Transverse colon (tissue), 4 donors: ENCODE results near the gene EXD3. TPM values are rescaled to one million over a fixed set of nuclear protein-coding genes. Genes with fewer than 3 reads are reported as not detected.

Experiments
- DNase-seq: peaks from one replicate; pipeline ENCODE4 v3.0.0-alpha.2; 2019
- H3K27ac ChIP-seq, 4 donors: fragments of 200-600 bp; sonication (generic); 2 replicates each; pipeline ENCODE4 v1.5.1; 2016 to 2018; ENCODE audit warnings: inconsistent platforms in 4 of 4
- H3K27me3 ChIP-seq: fragments of 200-600 bp; sonication (generic); 2 replicates; pipeline ENCODE4 v1.5.1; 2017; ENCODE audit warnings: inconsistent platforms
- H3K36me3 ChIP-seq, 4 donors: fragments of 200-600 bp; sonication (generic); 2 replicates each; pipeline ENCODE4 v1.5.1; 2017 to 2019; ENCODE audit warnings: inconsistent platforms in 4 of 4
- H3K4me1 ChIP-seq, 4 donors: fragments of 200-600 bp; sonication (generic); 2 replicates each; pipeline ENCODE4 v1.5.1; 2017 to 2020; ENCODE audit warnings: inconsistent platforms in 4 of 4
- H3K4me3 ChIP-seq, 4 donors: fragments of 200-600 bp; sonication (generic); 1 replicate in 1 of 4; 2 replicates in 3 of 4; pipeline versions ENCODE4 v1.5.1 to v1.6.1; 2017 to 2019; ENCODE audit warnings: inconsistent platforms in 4 of 4
- H3K9me3 ChIP-seq, 2 donors: fragments of 200-600 bp; sonication (generic); 2 replicates each; pipeline ENCODE4 v1.5.1; 2017 to 2019; ENCODE audit warnings: inconsistent platforms in 2 of 2
- EP300 ChIP-seq: sonication (generic); formaldehyde crosslinking; IDR thresholded peaks from one replicate; pipeline ENCODE4 v1.6.1; 2017; ENCODE audit warnings: antibody characterized with exemption, low read depth
- POLR2A ChIP-seq: fragments of 450-650 bp; IDR thresholded peaks from one replicate; pipeline ENCODE4 v1.6.1; 2016; ENCODE audit warnings: antibody characterized with exemption, mild to moderate bottlenecking, moderate library complexity
- POLR2AphosphoS5 ChIP-seq, 3 donors: sonication (generic); formaldehyde crosslinking; IDR thresholded peaks; one replicate each; pipeline ENCODE4 v1.6.1; 2016; ENCODE audit warnings: antibody characterized with exemption in 3 of 3
- WGBS, 2 donors: methylation state at CpG; one replicate each; pipeline ENCODE4 v1.1.5; 2018; ENCODE audit warnings: low coverage in 1 of 2; 5-methylcytosine and 5-hydroxymethylcytosine counted together
- in situ Hi-C, 4 donors: fragments of 200-750 bp; cut with MboI; loops; one replicate each; pipeline versions ENCODE4 v1.15.0 to v1.15.1; 2017; ENCODE audit warnings: low sequenced_read_pairs in 3 of 4, low pct_ligation_motif_present in 1 of 4, low pct_unique_long_range_greater_than_20kb in 1 of 4
- intact Hi-C: fragments of 100-400 bp; cut with DNase I; formaldehyde crosslinking; loops from one replicate; pipeline ENCODE4 v1.15.1; 2023; ENCODE audit warnings: low total_unique reads
- total RNA-seq, 4 donors: library from RNA; depleted of rRNA; stranded (reverse); fragments of >200 nt; gene quantifications; one replicate each; pipeline ENCODE4 v1.1.0, GENCODE V29; 2016
- TF ChIP-seq, protein P1 (sequence below), 5 experiments: fragments of 200-600 bp in 3 of 5; fragments of 450-650 bp in 2 of 5; sonication (generic) in 3 of 5; IDR thresholded peaks; 1 replicate in 2 of 5; 2 replicates in 3 of 5; pipeline ENCODE4 v1.5.1; 2016 to 2017; ENCODE audit warnings: antibody characterized with exemption in 5 of 5, inconsistent platforms in 3 of 5, mild to moderate bottlenecking in 2 of 5, moderate library complexity in 1 of 5

The EXD3 gene
- total RNA-seq, 4 donors from 2014 or later: 47.6 to 228 (median 74.2) TPM

DNA sequence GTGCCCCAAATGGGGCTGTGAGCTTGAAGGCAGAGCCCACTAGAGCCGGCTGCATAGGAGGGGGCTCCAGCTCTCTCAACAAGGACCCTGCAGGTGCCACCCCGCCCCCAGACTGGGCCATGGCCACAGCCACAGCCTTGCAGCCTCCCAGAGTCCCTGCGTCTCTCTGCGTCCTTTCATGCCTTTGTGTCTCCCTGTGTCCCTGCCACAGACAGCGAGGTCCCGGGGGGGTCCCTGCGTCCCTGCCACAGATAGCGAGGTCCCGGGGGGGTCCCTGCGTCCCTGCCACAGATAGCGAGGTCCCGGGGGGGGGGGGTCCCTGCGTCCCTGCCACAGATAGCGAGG lies 6.6 kb upstream of the EXD3 start:
- TF ChIP-seq POLR2AphosphoS5 (IDR thresholded peaks at IDR 0.05) (no peak), POLR2A (peak; percentile 1)
- intact Hi-C loops: no loop called here
- in situ Hi-C loops: no loop called here
- no peaks in the 10 kb centered on the region for H3K36me3 ChIP-seq
- no peaks in the 10 kb centered on the region for H3K27me3 ChIP-seq
- no peak overlapping the region for H3K27ac ChIP-seq
- DNase-seq: no peak
- H3K9me3 ChIP-seq: no peaks in the 10 kb centered on the region
- H3K4me3 ChIP-seq: no peak overlapping the region
- H3K4me1 ChIP-seq: peaks cover 0 to 19% (median 11%) of the 10 kb centered on the region in 4 donors
- WGBS, 2 donors: 93% methylated on average over 3 of the region's 14 CpGs; no CpG with 5 or more reads in 1 of the 2 donors

DNA sequence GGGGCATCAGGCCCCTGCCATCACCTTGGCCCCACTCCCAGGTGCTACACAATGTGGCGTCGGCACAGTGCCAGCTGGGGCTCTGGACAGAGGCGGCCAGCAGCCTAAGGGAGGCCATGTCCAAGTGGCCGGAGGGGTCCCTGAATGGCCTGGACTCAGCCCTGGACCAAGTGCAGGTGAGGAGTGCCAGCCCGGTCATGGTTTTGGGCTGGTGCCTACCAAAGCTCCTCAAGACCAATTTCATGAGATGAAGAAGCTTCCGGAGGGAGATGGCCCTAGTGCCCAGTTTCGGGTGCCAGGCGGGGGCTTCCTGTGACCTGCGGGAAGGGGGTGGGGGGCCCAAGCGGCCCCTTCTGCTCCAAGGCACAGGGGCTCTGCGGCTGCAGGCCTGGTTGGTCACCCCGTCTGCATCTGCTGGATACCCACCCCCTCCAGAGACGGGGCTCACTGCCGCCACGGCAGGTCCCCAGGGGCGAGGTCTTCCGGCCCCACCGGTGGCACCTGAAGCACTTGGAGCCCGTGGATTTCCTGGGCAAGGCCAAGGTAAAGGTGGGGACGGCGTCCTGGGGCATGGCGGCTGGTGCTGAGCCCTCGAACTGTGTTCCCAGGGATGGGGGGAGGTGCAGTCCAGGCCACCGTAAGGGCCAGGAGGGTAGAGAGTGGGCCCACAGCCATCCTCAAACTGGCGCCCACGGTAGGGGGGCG lies 6.0 kb upstream of the EXD3 start:
- H3K36me3 ChIP-seq: no peaks in the 10 kb centered on the region
- DNase-seq: no peak
- no peak overlapping the region for H3K4me3 ChIP-seq
- 64% methylated on average over 18 of the region's 27 CpGs; no CpG with 5 or more reads in 1 of the 2 donors for WGBS, 2 donors
- in situ Hi-C loops: no loop called here
- no peak overlapping the region for H3K27ac ChIP-seq
- no peaks in the 10 kb centered on the region for H3K9me3 ChIP-seq
- H3K27me3 ChIP-seq: no peaks in the 10 kb centered on the region
- intact Hi-C loops: no loop called here
- H3K4me1 ChIP-seq: peaks cover 0 to 24% (median 16%) of the 10 kb centered on the region in 4 donors
- TF ChIP-seq POLR2AphosphoS5 (IDR thresholded peaks at IDR 0.05) (no peak), POLR2A (peak; percentile 28), EP300 (no peak)
- TF ChIP-seq, protein P1, sequence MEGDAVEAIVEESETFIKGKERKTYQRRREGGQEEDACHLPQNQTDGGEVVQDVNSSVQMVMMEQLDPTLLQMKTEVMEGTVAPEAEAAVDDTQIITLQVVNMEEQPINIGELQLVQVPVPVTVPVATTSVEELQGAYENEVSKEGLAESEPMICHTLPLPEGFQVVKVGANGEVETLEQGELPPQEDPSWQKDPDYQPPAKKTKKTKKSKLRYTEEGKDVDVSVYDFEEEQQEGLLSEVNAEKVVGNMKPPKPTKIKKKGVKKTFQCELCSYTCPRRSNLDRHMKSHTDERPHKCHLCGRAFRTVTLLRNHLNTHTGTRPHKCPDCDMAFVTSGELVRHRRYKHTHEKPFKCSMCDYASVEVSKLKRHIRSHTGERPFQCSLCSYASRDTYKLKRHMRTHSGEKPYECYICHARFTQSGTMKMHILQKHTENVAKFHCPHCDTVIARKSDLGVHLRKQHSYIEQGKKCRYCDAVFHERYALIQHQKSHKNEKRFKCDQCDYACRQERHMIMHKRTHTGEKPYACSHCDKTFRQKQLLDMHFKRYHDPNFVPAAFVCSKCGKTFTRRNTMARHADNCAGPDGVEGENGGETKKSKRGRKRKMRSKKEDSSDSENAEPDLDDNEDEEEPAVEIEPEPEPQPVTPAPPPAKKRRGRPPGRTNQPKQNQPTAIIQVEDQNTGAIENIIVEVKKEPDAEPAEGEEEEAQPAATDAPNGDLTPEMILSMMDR (IDR thresholded peaks at IDR 0.05): no peak

DNA sequence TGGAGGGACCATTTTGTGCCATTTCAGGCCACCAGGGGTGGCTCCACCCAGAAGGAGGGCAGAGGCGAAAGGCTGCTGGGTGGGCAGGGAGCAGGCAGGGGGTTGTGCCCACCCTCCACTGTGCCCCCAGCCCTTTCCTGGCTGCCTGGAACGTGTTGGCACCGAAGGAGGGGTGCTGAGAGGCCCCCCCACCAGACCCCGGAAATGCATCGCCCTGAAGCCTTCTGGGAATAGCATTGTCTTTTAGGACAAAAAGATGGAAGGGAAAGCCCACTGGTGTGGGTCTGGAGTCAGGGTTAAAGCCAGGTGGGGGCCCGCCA lies 5.3 kb upstream of the EXD3 start:
- intact Hi-C loops (no loop called here), in situ Hi-C loops (no loop called here)
- H3K27me3 ChIP-seq: no peaks in the 10 kb centered on the region
- H3K36me3 ChIP-seq: no peaks in the 10 kb centered on the region
- TF ChIP-seq, protein P1 (IDR thresholded peaks at IDR 0.05): peak in 1 of 5 experiments; percentile 9
- TF ChIP-seq POLR2AphosphoS5 (IDR thresholded peaks at IDR 0.05): no peak
- no peak for DNase-seq
- peaks cover 0 to 30% (median 19%) of the 10 kb centered on the region in 4 donors for H3K4me1 ChIP-seq
- H3K27ac ChIP-seq: no peak overlapping the region
- WGBS, 2 donors: 56 to 100% methylated on average over 2 to 6 of the region's 6 CpGs
- H3K9me3 ChIP-seq: no peaks in the 10 kb centered on the region
- H3K4me3 ChIP-seq: no peak overlapping the region

DNA sequence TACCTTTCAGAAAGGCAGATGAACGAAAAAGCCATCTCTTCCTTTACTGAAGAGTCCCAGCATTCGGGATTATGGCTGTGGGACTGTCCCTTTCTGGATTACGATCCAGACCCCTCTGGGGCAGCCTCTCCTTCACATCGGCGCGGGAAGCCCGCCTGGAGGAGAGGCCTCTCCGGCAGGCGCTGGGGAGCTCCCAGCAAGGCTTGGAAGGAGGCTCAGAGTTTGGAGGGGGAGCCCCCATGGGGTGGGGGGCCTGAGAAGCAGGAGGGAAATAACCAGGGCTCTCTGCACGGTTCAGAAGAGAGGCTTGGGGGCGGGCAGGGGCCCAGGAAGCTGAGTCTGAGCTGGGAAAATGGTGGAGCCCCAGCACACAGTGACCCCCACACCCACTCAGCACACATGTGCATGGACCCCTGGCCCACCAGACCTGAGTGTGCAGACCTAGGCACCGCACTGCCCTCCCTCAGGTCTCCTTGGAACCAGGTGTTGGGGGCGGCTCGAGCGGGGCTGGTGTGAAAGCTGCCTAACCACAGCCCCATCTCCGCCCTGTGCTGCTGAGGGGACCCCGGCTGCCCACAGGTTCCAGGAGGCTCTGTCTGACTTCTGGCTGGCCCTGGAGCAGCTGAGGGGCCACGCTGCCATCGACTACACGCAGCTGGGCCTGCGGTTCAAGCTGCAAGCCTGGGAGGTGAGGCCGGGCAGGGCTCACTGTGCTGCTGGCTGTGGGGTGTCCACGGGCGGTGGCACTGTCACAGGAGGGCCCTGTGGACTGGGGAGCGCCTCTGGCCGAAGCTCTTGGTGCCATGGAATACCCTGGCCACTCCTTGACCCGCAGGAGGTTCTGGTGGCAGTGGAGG lies 4.7 kb upstream of the EXD3 start:
- Histone ChIP-seq H3K27me3 (no peaks in the 10 kb centered on the region), H3K9me3 (no peaks in the 10 kb centered on the region), H3K36me3 (no peaks in the 10 kb centered on the region), H3K4me3 (no peak overlapping the region), H3K4me1 (peaks cover 0 to 30% (median 19%) of the 10 kb centered on the region in 4 donors), H3K27ac (no peak overlapping the region)
- in situ Hi-C loops (no loop called here), intact Hi-C loops (no loop called here)
- DNase-seq: no peak
- WGBS, 2 donors: 82% methylated on average over 13 of the region's 27 CpGs; no CpG with 5 or more reads in 1 of the 2 donors
- no peak for TF ChIP-seq POLR2A
- no peak for TF ChIP-seq POLR2AphosphoS5 (IDR thresholded peaks at IDR 0.05)
- TF ChIP-seq, protein P1 (IDR thresholded peaks at IDR 0.05): no peak
- no peak for TF ChIP-seq EP300
